HG02943 (cell line): ENCODE data around the gene TCL1B.
A peak's percentile ranks its signal among the peaks of the same experiment; 100 is the strongest.
"Not testable (repeated sequence)": the region's sequence is repeated elsewhere in the genome, so short reads cannot be mapped to it uniquely, and the experiment has no call there.

ENCODE experiments used
- ATAC-seq: cut with Tn5 transposase; IDR thresholded peaks from one replicate; pipeline ENCODE4 v1.9.1; 2021; ENCODE audit warnings: mild to moderate bottlenecking, low read depth, moderate library complexity; ENCODE audit not compliant: unreplicated experiment

Gene TCL1B

DNA sequence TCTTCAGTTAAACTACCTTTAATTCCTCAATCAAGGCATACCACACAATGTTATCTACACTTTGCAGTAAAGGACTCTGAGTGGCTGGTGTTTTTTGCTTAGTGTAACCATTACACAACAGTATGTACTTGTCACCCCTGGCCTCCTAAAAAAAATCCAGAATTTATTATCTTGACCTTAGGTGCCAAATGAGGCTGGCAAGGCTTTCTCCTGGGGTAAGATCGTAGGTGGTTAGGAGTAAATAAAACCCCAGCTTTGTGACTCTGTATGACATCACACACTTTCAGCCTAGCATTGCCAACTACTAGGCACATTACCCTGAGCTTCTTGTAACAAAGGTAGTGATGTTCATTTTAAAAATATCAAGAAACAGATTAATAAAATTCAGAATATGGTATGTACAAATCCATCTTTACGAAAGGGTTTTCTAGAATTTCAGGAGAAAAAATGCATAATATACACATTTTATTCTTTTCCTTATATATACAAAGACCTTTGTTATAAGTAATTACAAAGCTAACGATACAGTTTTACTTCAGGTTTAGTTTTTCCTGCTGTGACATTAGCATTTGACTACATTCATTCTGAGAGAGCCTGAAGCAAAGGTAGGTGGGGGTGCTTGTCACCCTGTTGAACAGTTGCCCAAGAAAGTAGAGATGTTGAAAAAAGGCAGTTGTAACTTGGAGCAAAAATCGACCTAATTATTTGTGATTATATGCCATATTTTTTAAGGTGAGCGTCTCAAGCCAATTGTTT, 14.2 kb downstream of the TCL1B start:
- no peak for ATAC-seq

DNA sequence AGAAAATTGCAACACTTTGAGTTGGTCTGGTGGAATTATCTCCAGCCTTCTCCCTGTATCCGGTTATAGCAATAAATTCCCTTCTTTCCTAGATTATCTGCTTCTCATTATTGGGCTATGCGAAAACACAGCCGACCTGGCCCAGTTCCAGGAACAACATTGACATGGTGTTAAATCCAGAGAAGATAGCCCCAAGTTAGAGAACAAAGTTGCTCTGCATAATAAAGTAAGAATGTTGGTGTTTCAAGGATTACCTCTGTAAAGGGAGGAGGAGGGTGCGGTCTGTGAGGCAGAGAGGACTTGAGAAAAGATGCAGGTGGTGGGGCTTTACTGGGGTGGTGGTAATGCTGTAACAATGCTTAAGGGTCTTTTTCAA, 15.6 kb downstream of the TCL1B start:
- no peak for ATAC-seq

DNA sequence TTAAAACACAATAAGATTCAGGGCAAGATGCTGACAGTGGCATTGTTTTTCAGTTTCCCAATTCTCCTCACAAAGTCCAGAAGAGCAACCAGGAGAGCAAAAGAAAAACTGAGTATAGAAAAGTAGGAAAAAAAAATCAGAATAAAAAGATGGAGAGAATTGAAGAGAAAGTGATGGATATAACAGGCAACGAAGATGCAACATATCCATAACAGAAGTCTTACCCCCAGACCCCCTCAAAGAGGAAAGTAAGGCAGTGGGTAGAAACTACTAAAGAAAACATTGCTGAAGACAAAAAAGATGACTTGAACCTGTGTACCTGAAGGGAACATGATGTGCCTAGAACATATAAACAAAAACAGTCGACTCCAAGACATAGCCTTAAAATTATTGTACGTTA, 17.1 kb downstream of the TCL1B start:
- no peak for ATAC-seq

DNA sequence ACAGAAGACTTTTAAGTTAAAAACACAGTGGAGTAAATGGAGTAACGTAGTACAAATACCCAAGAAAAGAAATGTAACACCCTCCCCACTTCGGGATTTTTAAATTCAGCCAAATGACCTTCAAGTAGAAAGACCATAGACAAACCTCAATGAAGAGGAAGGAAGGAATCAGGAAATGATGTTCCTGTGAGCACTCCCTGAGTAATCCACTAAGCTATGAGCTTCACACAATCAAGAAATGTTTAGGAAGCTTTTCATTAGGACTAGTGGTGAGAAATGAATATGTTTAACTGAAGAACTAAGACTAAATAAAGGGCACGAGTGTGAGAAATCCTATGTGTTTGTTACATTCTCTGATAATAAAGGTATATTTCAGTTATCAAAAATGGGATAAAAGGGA, 17.6 kb downstream of the TCL1B start:
- ATAC-seq = no peak

DNA sequence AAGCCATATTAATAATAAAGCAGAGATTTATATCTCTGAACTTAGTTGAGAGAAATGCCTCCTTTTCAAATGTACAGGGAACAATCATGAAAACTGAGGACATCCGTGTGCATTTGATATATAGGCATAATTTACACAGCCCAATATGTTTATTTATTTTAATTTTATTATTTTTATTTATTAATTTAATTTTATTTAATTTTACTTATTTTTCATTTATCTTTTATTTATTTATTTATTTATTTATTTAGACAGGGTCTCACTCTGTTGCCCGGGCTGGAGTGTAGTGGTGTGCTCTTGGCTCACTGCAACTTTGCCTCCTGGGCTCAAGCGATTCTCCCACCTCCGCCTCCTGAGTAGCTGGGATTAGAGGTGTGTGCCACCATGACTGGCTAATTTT, 19.3 kb downstream of the TCL1B start:
- ATAC-seq = no peak

DNA sequence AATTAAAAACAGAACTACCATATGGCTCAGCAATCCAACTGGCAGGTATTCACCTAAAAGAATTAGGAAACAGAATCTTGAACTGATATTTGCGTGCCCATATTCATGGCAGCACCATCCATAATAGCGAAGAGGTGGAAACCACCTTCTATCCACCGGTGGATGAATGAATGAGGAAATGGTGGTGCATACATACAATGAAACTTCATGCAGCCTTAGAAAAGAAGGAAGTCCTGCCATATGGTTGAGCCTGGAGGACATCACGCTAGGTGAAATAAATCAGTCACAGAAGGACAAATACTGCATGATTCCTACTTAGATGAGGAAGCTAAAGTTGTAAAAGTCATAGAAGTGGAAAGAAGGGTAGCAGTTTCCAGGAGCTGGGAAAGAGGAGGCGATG, 21.1 kb downstream of the TCL1B start:
- no peak for ATAC-seq

DNA sequence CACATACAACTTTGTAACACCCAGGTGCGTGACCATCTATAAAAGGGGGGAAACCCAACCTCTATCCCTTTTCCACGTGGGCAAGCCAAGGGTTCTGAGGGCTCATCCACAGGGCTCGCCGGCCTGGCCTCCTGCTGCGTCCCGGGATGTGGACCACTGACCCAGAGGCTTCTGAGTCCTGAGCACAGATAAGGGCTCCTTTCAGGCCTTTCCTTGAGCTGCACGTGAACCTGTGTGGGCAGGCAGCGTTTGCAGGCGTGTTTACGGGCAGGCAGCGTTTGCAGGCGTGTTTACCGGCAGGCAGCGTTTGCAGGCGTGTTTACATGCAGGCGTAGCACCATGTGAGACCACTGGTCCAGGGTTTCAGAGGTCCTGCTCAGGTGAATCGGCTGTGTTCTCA, 23.9 kb downstream of the TCL1B start:
- ATAC-seq = no peak

DNA sequence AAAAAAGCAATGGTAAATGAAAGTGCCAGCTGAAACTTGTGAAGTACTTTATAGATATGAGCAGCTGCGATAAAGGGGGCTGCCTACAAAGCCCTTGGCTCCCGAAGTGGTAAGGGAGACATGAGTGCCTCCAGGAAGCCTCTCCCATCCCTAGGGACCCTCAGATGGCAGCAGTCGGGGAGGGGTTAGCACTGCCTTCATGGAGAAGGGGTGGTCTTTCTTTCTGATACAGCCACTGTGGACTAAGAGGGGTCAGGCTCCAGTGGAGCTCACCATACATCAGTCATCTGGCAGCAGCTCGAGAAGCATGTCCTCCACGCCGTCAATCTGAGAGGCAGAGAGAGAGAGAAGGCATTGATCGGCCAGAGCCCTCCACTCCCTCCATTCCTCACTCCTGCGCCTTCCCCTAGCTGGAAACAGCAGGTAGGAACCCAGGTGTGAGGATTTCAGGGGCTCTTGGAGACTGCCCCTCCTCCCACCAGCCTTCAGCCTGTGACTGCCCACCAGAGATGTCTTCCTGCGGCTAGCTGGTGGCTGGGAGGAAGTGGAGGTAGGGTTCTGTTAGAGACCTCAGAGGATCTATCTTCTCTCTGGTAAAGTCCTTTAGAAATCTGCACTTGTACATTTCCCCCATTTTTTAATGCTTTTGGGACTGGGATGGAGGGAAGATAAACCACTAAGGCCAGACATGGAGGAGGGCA, 25.4 kb downstream of the TCL1B start:
- no peak for ATAC-seq

DNA sequence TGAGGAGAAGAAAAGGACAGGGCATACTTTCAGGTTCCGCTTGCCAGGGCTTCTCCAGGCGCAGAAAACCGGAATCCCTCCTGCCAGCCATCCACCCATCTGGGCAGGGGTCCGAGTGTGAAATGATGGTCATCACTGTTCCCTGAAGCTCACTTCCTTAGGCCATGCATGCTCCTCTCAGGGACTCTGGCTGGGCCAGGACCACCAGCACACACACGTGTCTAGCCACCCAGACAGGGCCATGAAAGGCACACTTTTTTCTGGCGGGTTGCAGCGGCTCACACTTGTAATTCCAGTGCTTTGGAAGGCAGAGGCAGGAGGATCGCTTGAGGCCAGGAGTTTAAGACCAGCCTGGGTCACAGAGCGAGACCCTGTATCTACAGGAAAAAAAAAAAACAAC, 26.2 kb downstream of the TCL1B start:
- no peak for ATAC-seq

DNA sequence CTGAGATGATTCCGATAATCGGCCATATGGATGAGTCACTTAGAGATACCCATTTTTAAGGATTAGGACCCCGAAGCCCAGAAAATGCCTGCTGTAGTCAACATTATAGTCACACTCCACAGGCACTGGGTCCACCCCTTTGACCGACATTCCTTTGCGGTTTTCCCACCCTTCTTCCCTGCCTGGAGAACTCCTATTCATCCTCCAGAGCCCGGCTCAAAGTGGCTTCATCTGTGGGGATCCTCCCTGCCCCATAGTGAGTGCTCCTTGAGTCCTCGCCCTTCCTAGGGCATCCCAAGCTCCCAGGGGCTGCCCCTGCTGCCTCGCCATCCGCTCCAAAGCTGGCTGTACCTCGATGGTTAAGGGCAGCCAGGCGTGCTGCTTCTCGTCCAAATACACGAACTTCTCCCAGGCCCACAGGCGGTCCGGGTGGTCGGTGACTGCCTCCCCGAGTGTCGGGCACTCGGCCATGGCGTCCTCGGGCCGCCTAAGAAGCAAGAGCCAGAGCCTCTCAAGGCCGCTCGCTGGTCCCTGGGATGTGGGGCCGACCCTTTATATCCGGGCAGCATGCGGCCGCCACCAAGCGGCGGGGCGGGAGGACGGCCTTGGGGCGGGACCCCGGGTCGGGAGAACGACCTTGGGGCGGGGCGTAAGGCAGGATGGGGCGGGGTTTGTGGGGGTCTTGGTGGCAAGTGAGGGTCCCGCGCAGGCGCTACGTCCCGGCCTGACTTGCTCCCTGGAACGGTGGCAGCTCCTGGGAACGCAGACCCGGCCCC, 27.6 kb downstream of the TCL1B start, which contains the start of gene TCL1A:
Gene TCL1A, minus strand, starts transcription at position 530 of the 776 bp plus-strand sequence. Its CDS starts 59 bp downstream, at position 471.
- ATAC-seq = peak; percentile 69

DNA sequence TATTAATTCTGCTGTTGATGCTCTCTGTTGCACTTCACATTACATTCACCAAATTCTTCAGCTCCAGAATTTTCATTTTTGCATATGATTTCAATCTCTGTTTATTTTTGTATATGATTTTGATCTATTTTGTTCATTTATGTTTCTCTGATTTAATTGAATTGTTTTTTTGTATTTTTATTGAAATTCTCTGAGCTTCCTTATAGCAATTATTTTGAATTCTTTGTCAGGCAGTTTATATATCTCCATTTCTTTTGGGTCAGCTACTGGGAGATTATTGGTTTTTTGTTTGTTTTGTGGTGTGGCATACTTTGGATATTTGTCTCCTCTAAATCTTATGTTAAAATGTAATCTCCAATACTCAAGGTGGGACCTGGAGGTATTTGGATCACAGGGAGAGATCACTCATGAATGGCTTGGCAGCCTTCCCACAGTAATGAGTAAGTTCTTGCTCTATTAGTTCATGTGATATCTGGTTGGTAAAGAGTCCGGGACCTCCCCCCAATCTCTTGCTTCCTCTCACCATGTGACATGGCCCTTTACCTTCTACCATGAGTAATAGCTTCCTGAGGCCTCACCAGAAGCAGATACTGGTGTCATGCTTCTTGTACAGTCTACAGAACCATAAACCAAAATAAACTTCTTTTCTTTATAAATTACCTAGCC, 36.4 kb downstream of the TCL1B start:
- no peak for ATAC-seq

DNA sequence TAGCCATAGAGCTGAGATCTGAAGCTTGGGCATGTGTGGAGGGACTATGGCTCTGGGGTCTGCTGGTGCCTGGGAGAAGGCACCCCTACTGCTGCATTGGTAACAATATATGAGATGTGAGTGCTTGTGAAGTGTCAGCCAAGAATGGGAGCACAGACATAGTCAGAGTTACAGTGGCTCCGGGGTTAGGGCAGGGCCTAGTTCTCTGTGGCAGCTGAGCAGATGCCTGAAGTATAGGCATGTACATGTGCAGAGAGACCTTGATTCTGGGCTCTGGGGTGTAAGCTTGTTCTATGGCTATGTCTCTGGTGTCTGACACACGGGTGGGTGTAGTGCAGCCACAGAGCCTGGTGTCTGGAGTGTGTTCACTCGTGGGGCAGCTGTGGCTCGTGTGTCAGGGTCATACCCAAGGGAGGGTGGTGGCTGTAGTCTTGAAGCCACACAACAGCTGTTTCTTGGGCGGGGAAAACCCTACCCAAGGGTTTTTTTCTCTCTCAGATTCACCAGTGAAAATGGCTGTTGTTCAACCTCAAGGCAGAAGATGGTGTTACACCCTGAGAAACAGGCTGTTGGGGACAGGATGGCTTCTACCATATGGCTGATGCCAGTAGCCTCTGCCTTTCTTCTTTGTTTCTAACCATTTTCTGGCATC, 39.6 kb downstream of the TCL1B start:
- ATAC-seq = peak; percentile 78

DNA sequence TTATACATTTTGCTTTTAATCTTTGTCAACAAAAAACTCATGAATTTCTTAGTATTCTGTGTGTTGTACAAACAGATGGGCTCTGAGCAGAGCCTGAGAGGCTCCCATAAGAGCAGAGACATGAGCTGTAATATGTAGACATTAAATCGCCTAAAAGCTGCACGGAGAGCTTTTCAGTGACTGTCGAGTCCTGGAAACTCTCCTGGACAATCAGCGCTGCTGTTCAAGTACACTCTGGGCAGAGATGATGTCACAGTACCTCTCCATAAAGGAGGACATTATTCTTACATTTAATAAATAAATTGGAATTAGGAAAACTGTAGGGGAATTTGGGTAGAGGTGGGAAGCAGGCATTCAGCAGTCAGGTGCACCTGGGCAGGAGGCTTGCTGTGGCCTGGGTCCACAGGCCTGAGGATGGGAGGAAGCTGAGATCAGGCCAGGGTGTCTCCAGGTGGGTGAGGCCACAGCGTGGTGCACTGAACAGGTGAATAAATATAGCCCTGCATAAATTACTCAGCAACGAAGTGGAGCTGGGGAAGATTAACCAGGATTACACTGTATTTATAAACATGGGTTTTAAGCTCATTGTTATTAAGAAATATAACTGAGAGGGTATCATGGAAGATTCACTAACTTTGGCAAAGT, 41.0 kb downstream of the TCL1B start:
- ATAC-seq = no peak

DNA sequence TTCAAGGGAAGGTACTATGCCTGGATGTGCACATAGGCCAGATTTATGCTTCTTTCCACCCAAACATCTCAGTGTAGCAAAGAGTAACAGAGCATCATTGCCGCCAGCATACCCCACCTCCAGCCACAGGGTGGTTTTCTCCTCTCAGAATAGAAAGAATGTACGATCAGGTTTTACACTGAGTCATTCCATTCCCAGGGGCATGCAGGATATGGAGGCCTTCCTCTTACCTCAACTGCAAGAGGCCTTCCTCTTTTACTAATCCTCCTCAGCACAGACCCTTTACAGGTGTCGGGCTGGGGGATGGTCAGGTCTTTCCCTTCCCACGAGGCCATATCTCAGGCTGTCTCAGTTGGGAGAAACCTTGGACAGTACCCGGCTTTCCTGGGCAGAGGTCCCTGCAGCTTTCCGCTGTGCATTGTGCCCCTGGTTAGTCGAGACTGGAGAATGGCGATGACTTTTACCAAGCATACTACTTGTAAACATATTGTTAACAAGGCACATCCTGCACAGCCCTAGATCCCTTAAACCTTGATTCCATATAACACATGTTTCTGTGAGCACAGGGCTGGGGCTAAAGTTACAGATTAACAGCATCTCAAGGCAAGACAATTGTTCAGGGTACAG, 43.3 kb downstream of the TCL1B start:
- not testable (repeated sequence) for ATAC-seq

DNA sequence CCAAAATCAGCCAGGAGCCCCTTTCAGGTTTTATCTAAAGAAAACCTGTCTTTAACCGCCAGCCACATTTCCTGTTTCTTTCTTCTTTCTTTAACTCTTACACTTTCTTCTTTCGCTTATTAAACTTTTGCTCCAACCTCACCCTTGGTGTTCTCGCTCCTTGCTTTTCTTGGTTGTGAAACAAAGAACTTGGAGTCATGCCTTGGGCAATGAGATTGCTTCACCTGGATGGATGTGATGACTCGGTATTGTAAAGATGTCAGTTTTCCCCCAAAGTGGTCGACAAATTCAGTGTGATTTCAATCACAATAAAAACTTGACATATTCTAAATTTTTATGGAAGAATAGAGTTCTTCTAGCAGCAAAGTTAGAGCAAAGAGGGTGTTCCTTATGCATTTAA, 43.9 kb downstream of the TCL1B start:
- ATAC-seq = no peak

DNA sequence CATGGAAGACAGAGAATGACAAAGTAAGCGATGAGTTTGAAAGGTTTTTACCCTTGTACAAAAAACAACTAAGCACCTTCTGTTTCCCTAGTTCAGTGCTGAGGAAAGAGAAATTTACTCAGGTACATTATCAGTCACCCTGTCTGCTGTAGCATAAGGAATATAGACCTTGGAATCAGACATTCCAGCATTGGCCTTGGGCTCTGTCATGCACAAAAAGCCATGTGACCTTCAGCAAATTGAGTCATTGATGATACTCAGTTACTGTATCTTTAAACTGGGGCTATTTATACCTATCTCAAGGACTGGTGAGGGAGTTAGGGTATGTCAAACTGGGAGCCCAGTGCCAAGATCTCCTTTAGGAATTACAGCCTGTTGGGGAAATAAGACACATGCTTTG, 47.0 kb downstream of the TCL1B start:
- ATAC-seq = no peak

DNA sequence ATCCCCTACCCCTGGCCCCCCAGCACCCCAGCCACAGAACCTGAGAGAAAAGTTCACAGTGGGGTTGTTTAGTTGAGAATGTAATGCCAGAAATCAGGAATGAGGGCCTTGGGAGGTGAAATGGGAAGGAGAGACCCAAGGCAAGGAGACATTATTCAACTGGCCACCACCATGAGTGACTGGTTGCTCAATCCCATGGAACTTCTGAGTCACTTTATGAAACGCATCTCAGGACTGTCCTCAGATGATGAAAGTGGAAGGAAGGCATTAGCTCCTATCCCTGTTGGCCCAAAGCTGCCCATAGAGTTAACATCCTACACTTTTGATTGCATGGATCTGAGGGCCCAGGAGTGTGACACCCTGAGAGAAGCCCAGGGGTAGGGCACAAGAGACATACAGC, 53.1 kb downstream of the TCL1B start:
- no peak for ATAC-seq

DNA sequence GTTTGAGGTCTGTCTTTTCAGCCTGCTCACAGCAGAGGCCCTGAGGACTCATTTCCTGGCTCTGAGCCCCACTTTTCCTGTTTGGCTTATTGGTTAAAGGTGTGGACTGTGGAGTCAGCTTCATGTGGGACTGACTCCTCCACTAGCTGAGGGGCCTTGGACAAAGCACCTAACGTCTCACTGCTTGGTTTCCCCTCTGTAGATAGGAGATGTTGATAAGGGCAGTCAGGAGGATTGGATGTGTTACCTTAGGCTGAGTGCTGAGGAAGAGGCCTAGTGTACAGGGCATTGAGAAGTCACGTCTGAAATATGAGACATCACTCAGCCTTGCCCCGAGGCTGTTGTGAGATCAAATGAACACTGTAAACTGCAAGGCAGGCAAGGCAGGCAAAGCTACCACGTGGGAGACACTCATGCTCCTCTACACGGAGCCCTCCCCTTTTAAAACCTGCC, 54.8 kb downstream of the TCL1B start:
- ATAC-seq = no peak

DNA sequence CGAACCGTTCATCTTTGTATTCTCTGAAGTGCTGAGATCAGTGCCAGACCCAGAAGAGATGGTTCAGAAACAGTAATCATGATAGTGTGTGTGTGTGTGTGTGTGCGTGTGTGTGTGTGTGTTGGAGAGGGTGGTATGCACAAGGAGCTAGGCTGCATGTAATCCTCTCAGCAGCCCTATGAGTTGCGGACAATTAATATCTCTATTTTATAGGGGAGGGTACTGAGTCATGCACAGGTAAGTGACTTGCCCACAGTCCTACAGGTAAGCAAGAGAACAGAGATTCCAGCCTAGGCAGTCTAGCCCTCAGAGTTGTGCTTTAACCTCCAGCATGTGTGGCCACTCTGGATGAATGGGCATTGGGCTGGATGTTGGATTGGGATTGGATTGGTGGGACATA, 55.6 kb downstream of the TCL1B start:
- no peak for ATAC-seq
